PC-9 (cell line): ENCODE data around the gene RGS19. TPM values are rescaled to one million over a fixed set of nuclear protein-coding genes. Genes with fewer than 3 reads are reported as not detected.

Experiments
- BruUV-seq: library from RNA; stranded (reverse); fragments of 400-500 nt; replicated peaks from 2 replicates; lab custom pipeline; 2021; lab: Mats Ljungman, UMichigan
- CTCF ChIA-PET: fragments of 300-600 bp; sonication (Branson Sonifier 250); formaldehyde crosslinking; loops from one replicate; lab custom pipeline; 2022; ENCODE audit warnings: antibody characterized with exemption; lab: Charles Lee
- POLR2A ChIA-PET: fragments of 300-600 bp; sonication (Branson Sonifier 250); formaldehyde crosslinking; loops from one replicate; lab custom pipeline; 2022; ENCODE audit warnings: antibody characterized with exemption; ENCODE audit not compliant: unreplicated experiment; lab: Charles Lee
- DNase-seq, 2 experiments: peaks; one replicate each; pipeline versions ENCODE4 v3.0.0 to v3.0.0-alpha.2; 2015 to 2022; ENCODE audit warnings: mixed read lengths in 1 of 2
- H2AFZ ChIP-seq: fragments of 200-600 bp; sonication (generic); 2 replicates; pipeline ENCODE4 v1.8.1; 2017; ENCODE audit warnings: antibody characterized with exemption
- H3F3A ChIP-seq: fragments of 200-600 bp; sonication (generic); 2 replicates; pipeline ENCODE4 v1.8.1; 2017; ENCODE audit warnings: antibody characterized with exemption, mild to moderate bottlenecking, low read depth; ENCODE audit not compliant: insufficient read depth
- H3K27ac ChIP-seq: fragments of 200-600 bp; sonication (generic); 2 replicates; pipeline ENCODE4 v1.6.1; 2016; ENCODE audit warnings: mixed run types
- H3K27me3 ChIP-seq: fragments of 200-600 bp; sonication (generic); 2 replicates; pipeline ENCODE4 v1.6.1; 2016; ENCODE audit warnings: low read depth, mixed run types; ENCODE audit not compliant: insufficient read depth
- H3K36me3 ChIP-seq: fragments of 200-600 bp; sonication (generic); 2 replicates; pipeline ENCODE4 v1.6.1; 2016; ENCODE audit warnings: low read depth, mixed run types
- H3K4me1 ChIP-seq: fragments of 200-600 bp; sonication (generic); replicated peaks from 2 replicates; pipeline ENCODE4 v1.6.1; 2016; ENCODE audit warnings: mixed run types; ENCODE audit not compliant: insufficient read depth
- H3K4me2 ChIP-seq: fragments of 200-600 bp; sonication (generic); 2 replicates; pipeline ENCODE4 v1.6.1; 2017; ENCODE audit warnings: mixed run types
- H3K4me3 ChIP-seq: fragments of 200-600 bp; sonication (generic); 2 replicates; pipeline ENCODE4 v1.6.1; 2016; ENCODE audit warnings: mixed run types
- H3K79me2 ChIP-seq: fragments of 200-600 bp; sonication (generic); 2 replicates; pipeline ENCODE4 v1.6.1; 2017; ENCODE audit warnings: low read depth, mixed run types
- H3K9me2 ChIP-seq: fragments of 200-600 bp; sonication (generic); 2 replicates; pipeline ENCODE4 v1.8.1; 2017; ENCODE audit warnings: mild to moderate bottlenecking; ENCODE audit not compliant: insufficient read depth
- H3K9me3 ChIP-seq: fragments of 200-600 bp; sonication (generic); 2 replicates; pipeline ENCODE4 v1.8.1; 2016; ENCODE audit warnings: low read depth; ENCODE audit not compliant: insufficient read depth
- H4K20me1 ChIP-seq: fragments of 200-600 bp; sonication (generic); 2 replicates; pipeline ENCODE4 v1.8.1; 2017; ENCODE audit not compliant: insufficient read depth
- CTCF ChIP-seq: fragments of 200-600 bp; sonication (generic); conservative IDR thresholded peaks from 2 replicates; pipeline ENCODE4 v1.6.1; 2017; ENCODE audit warnings: mixed run types, antibody characterized with exemption, mild to moderate bottlenecking, moderate library complexity
- EZH2 ChIP-seq: fragments of 200-600 bp; sonication (generic); IDR thresholded peaks from 2 replicates; pipeline ENCODE4 v1.8.0; 2017; ENCODE audit warnings: antibody characterized with exemption, low read depth
- intact Hi-C: fragments of 100-400 bp; cut with micrococcal nuclease; formaldehyde crosslinking; loops from one replicate; pipeline ENCODE4 v1.10.0; 2022; ENCODE audit not compliant: unreplicated experiment
- total RNA-seq: library from RNA; stranded (reverse); gene quantifications from 2 replicates; pipeline ENCODE4 v1.2.3, GENCODE V29; 2021

The RGS19 gene
- total RNA-seq, 1 experiment from 2014 or later: 33.3 TPM

GRCh38 chr20:64048402-64049044, 30.8 kb downstream of the RGS19 start:
- no TSS peak for BruUV-seq
- Histone ChIP-seq H4K20me1 (no peaks in the 10 kb centered on the region), H2AFZ (no peak overlapping the region), H3K4me3 (no peak overlapping the region), H3K4me1 (peaks cover 17% of the 10 kb centered on the region), H3K9me2 (no peaks in the 10 kb centered on the region), H3K4me2 (no peak overlapping the region), H3K27ac (no peak overlapping the region), H3K9me3 (no peaks in the 10 kb centered on the region), H3K36me3 (no peaks in the 10 kb centered on the region), H3F3A (peaks cover 15% of the 10 kb centered on the region), H3K27me3 (peaks cover 29% of the 10 kb centered on the region), H3K79me2 (no peaks in the 10 kb centered on the region)
- intact Hi-C loops: no loop called here
- TF ChIP-seq EZH2 (no peak), CTCF (no peak)
- ChIA-PET POLR2A (no interaction called here), CTCF (no interaction called here)
- DNase-seq: no peak

GRCh38 chr20:64047968-64048401, 31.3 kb downstream of the RGS19 start:
- BruUV-seq: no TSS peak
- TF ChIP-seq CTCF (no peak), EZH2 (no peak)
- Histone ChIP-seq H3K4me1 (peaks cover 17% of the 10 kb centered on the region), H3K9me2 (no peaks in the 10 kb centered on the region), H3K79me2 (no peaks in the 10 kb centered on the region), H3F3A (peaks cover 18% of the 10 kb centered on the region), H3K36me3 (no peaks in the 10 kb centered on the region), H3K27ac (no peak overlapping the region), H3K4me2 (no peak overlapping the region), H3K27me3 (peaks cover 29% of the 10 kb centered on the region), H4K20me1 (no peaks in the 10 kb centered on the region), H3K4me3 (no peak overlapping the region), H3K9me3 (no peaks in the 10 kb centered on the region), H2AFZ (no peak overlapping the region)
- ChIA-PET POLR2A (no interaction called here), CTCF (no interaction called here)
- intact Hi-C loops: no loop called here
- DNase-seq: no peak

- Histone ChIP-seq H3K27me3 (peaks cover 26% of the 10 kb centered on the region), H3K9me2 (no peaks in the 10 kb centered on the region), H3K4me3 (no peak overlapping the region), H3K9me3 (no peaks in the 10 kb centered on the region), H3K4me1 (peaks cover 17% of the 10 kb centered on the region), H3F3A (peaks cover 18% of the 10 kb centered on the region), H3K36me3 (no peaks in the 10 kb centered on the region), H3K79me2 (no peaks in the 10 kb centered on the region), H3K4me2 (no peak overlapping the region), H2AFZ (no peak overlapping the region), H4K20me1 (no peaks in the 10 kb centered on the region), H3K27ac (no peak overlapping the region)
- intact Hi-C loops: no loop called here
- no peak for TF ChIP-seq CTCF
- no peak for TF ChIP-seq EZH2
- DNase-seq: no peak
- ChIA-PET POLR2A (no interaction called here), CTCF (no interaction called here)
- BruUV-seq: no TSS peak
Observed at GRCh38 chr20:64047046-64047389, 32.3 kb downstream of the RGS19 start.
